Renal cortical epithelial cell (primary cell): Measurements from ENCODE around the gene H2AZ2. TPM values are rescaled to one million over a fixed set of nuclear protein-coding genes. Genes with fewer than 3 reads are reported as not detected.
"Not testable (repeated sequence)": the region's sequence is repeated elsewhere in the genome, so short reads cannot be mapped to it uniquely, and the experiment has no call there.

Experiments
- DNase-seq: peaks from one replicate; pipeline ENCODE4 v3.0.0-alpha.2; 2011; ENCODE audit warnings: low read depth
- total RNA-seq: library from RNA; depleted of rRNA; stranded (reverse); fragments of >200 nt; gene quantifications from 2 replicates; pipeline ENCODE4 v1.2.3, GENCODE V29; 2014

The H2AZ2 gene
- 145 and 168 TPM in 2 replicates for total RNA-seq

DNA sequence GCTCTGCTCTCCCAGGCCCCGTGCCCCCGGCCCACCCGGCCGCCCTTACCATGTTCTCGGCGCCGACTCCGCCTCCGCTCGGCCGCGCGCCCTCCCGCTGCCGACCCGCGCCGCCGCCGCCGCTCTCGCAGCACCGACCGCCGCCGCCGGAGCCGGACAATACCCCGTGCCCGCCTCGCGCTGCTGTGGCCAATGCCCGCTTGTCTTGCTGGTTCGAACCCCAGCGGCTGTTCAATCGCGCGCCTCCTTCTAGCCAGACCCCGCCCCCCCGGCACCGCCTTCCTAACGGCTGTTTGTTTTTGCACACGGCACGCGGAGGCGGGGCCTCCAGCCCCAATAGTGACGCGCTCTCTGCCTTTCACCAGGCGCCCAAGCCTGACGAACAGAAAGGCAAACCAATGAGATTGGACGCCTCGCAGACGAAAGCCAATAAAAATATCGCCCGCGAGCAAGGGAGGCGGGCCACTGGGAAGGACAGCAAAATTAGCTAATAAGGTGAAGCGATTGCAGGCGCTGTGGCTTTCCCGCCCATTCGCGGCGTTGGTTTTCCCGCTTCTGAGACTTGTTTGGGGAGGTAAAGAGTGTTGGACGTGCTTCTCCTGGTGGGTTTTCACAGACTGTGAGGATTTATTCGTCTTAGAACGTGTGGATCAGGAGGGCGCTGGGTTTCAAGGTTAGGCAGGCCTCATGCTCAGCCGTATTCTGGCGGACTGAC is at the start of gene H2AZ2:
Gene H2AZ2, minus strand, starts transcription at position 168 of the 715 bp plus-strand sequence. Its CDS starts 116 bp downstream, at position 52.
- DNase-seq, result peak; percentile 98

DNA sequence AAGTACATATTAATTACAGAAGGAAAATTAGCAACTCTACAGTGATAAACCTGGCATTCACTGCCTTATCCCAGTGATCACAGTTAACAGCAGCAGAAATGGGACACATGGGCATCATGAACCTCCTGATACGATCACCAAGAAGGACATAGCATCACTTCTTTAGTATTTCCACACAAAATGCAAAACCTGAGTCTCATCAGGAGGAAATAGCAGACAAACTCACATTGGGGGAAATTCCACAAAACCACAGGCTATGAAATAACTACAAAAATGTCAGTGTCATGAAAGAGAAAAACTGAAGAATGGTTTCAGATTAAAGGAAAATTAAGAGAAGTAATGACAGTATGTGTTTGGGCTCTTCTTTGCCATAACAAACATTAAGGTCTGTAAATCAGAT is 49.4 kb upstream of the H2AZ2 start:
- DNase-seq, result no peak

DNA sequence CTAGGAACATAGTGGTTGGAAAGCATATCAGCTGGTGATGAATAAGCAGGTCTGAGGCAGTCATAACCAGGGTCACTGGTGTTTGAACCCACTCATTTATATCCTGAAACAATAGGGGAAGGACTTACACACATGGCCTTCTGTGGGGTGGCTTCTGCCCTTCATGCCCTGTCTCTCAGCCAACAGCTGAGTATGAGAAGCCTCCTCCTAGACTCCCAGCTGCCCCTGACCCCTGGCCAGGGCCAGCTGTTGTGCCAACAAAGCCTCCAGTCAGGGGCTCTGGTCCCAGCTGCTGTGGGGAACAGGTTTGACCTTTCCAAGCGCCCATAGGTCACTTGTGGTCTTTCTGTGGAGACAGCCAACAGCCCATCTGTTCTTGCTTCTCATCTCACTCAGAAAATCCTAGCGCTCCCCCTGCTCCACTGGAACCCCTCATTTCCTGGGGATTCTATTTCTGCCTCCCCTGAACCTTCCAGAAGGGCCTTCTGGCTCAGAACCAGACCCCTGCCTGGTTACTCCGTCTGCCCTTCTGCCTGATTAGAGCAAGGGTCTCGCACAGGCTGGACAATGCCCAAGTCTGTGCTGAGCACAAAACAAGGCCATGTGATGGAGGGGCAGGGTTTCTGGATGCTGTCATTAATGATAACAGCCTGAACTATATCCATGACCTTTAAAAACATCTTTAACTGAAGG is 47.1 kb upstream of the H2AZ2 start:
- DNase-seq, result no peak

DNA sequence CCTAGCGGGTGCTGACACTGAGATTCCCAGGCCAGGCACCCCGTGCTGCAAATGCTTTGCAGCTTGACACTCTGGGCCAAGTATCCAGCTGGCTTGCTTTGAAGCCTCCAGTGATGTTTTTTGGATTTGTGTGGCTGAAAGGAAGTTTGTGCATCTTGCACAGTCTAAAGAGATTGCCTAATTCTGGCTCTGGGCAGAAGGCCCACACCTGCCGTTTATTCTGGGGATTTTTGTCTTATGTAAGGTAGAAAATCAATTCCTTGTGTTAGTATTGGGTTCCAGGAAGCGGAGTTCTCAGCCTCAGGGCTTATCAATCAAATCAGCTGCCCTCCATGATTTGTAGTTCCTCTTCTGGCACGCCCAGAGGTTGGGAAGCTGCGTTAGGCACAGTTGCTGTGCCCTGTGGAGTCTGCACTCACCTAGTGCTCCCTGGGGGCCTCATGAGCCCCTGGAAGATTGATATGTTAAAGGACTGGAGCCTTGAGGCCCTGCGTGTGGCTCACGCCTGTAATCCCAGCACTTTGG is 45.9 kb upstream of the H2AZ2 start:
- no peak for DNase-seq

DNA sequence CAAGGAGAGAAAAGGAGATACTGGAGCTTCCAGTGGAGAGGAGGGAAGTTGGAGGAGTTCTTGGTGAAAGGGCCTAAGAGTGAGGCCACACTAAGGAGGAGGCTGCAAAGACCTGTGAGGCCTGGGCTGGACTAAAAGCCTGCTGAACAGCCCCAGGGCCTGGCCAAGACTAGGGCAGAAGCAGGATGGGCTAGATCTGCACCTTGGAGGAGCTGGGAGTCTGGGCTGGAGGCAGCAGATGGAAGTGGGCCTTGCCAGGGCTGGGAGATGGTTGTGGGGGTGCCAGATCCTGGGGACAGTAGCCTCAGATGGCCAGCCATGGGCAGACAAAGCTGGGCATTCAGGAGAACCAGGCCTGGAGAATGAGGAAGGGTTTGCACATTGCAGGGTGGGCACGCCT is 43.9 kb upstream of the H2AZ2 start:
- no peak for DNase-seq

DNA sequence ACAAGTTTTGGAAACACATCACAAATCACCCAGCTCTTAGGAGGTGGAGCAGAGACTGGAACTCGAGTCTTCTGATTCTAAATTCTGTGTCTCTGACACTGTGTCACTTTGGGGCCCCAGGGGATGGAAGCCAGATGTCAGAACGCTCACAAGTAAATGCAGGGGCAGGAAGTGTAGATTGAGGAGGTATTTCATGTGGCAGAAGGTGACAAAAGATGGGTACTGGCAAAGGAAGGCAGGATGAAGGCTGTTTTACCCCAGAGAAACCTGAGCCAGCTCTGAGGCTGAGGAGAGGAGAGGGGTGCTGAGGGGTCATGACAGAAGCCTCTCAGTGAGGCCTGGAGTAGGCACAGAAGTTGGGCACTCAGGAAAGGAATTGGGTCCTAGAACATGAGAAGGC is 43.5 kb upstream of the H2AZ2 start:
- DNase-seq, result no peak

DNA sequence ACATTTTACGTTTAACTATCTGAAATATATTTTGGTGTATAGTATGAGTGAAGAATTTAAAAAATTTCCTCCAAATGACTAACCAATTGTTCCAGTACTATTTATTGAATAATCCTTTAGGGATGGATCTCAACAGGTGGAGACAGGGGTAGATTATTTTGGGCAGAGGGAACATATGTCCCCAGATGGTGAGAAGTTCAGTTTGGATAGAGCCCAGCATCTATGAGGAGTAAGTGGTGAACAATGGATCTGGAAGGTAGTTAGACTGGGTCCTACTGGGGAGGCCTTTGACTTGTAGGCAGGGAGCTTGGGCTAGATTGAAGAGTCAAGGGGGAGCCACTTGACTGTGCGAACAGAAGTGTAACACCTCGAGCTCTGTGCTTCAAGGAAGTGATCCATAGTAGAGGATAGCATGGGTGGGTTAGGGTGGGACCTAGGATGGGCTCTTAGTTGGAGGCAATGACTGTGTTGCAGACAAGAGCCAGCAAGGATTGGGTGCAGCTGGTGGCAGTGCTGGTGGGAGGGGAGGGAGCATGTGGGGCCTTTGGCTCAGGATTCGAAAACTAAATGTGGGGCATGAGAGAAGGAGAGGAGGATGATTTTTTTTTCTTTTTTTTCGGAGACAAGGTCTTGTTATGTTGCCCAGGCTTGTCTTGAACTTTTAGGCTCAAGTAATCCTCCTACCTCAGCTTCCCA is 41.3 kb upstream of the H2AZ2 start:
- no peak for DNase-seq

DNA sequence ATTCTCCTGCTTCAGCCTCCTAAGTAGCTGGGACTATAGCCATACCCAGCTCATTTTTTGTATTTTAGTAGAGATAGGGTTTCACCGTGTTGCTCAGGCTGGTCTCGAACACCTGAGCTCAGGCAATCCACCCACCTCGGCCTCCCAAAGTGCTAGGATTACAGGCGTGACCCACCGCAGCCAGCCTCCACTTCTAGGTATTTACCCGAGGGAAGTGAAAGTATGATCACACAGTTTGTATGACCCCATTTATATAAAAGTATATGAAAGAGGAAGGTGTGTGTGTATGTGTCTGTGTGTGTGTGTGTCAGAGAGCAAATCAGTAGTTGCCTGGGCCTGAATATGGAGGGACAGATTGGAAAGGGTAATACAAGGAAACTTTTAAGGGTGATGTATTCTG is 39.4 kb upstream of the H2AZ2 start:
- no peak for DNase-seq

DNA sequence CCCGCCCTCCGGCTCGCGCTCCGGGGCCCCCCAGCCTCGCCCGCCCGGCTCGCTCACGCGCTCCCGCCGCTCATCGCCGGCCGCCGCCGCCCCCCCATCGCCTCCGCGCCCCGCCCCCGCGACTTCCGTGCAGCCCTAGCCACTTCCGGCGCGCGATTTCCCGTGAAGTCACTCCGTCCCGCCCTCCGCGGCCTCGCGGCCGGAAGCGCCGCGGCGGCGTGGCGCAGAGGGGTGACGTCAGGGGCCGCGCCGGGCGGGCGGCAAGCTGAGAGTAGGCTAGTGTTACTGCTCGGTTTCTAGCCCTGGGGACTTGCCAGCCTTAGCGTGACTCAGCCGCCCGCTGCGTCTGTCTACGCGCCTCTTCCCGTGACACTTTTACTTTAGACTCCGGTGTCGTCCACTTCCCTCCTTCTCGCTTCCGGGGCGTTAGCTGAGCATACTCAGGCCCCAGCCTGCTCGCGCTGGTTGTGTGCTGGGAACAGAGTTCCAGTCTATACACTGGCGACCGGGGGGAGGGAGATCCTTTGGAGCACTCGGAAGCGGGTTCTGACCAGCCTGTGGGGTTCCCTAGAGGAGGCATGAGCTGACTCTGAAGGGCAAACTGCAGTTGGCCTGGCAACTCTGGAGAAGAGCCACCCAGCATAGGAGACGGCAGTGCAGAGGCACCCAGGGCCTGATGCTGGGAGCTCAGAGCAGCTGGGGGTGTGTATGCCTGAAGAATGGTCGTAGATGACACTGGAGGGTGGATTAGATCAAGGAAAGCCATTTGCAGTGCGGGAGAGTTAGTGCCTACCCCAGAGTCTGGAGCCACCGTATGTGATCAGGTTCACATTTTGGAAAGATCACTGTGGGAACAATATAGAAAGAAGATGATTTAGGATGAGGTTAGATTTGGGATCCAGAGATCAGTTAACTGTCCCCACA is 37.8 kb upstream of the H2AZ2 start, which contains the start of gene PURB:
Gene PURB, minus strand, starts transcription at position 137 of the 924 bp plus-strand sequence. CDS start 182 bp downstream, outside the sequence.
- DNase-seq, result peak; percentile 85

DNA sequence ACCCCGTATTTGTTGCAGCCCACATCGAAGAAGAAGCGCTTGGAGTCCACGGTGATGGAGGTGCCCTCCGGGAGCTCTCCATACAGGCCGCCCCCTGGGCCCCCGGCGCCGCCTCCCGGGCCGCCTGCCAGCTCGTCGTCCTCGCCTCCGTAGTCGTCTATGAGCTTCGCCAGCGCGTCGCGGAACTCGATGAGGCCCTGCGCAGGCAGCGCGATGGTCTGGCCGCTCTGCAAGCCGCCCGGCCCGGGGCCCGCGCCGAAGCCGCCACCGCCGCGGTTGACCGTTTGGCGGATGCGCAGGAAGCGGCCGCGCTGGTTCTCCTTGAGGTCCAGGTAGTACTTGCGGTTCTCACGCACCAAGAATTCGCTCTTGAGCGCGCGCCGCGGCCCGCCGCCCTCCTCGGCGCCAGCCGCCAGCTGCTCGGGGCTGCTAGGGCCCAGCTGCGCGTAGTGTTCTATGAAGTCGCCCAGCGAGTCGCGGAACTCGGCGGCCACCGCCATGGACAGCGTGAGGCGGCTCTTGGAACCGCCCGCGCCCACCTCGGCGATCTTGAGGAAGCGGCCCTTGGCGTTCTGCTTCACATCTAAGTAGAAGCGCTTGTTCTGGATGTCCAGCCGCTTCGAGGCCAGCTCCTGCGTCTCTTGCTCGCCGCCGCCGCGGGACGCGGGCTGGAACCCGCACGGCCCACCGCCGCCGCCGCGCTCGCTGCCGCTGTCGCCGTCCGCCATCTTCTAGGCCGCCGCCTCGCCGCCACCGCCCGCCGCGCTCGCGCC is 36.9 kb upstream of the H2AZ2 start:
- peak; percentile 8 for DNase-seq

DNA sequence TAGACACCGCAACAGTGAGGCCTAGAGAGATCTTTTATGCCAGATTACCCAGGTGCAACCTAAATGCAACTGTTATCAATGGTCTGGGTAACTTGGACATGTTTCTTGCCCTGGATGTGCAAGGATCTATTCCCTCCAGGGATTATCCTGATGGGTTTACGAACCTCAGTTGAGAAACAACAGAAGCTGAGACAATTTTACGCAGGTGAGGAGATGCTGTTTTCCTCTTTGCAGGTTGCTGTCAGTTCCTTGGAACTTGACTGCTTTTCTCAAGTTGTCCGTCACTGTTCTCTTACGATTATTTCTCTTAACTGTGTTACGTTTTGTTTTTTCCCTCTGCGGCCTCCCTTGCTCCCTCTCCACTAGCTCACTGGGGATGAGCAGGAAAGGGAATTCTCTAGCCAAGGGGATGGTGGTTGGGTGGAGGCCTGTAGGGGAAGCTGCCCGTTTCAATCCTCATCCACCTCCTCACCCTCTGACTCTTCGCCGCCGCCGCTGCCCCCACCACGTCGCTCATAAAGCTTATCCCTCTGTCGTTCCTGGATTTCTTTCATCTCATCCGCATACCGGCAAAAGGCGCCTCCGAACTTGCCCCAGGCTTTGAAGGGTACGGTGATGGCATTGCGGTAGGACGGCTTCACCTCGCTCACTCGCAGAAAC is 36.2 kb upstream of the H2AZ2 start:
- DNase-seq, result no peak

DNA sequence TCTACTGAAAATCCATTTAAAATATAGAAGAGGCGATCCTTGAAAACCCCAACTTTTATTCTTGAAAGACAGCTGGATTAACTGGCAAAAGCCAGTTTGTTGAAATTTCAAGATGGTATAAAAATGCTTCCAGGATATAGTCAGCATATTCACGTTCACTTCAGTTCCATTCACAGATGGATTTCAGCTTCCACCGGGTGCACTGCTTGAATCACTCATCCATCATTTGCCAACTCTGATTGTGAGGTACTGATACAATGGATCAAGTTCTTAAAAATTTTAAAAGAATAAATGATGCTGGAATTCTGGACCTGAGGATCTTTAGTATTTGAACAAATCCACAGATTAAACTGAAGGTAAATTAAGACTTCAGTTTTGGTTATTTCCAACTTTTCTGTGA is 35.0 kb upstream of the H2AZ2 start:
- DNase-seq, result no peak

DNA sequence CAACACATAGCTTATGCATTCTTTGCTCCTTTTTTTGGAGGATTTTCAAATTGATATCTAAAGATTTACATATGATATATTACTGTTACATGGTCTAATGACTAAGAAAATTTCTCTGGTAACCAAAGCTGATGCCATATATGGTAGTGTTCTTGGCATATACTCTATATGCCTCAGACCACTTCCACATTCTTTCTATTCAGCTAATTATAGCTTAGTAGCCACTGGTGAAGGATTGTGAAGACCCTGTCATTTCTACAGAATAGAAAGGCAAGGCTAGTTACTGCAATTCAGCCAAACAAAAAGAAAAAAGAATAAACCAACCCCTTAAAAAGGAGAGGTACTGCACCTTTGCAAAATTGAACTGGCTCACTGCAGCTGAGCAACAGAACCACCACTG is 33.7 kb upstream of the H2AZ2 start:
- peak; percentile 9 for DNase-seq

DNA sequence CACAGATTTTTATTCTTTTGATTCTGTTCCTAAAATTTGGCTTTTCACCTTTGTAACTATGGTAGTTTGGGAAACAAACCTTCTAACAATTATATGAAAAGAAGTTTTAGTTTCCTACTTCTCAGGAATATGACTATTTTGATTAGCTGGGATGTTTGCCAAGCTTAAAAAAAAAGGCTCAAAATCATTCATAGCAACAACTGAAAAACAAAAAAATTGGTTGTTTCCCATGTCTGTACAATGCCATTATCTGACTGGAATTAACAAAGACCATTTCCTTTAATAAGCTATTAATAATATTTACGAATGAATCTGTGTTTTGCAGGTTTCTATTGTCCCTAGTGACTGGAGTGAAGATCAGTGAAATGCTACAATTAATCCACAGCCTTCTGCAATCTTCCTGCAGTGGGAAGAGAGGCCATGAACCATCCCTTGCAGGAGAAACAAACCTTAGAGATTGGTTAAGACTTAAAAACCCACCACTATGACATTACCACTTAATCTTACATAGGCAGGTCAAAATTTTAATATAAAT is 33.2 kb upstream of the H2AZ2 start:
- DNase-seq, result no peak

DNA sequence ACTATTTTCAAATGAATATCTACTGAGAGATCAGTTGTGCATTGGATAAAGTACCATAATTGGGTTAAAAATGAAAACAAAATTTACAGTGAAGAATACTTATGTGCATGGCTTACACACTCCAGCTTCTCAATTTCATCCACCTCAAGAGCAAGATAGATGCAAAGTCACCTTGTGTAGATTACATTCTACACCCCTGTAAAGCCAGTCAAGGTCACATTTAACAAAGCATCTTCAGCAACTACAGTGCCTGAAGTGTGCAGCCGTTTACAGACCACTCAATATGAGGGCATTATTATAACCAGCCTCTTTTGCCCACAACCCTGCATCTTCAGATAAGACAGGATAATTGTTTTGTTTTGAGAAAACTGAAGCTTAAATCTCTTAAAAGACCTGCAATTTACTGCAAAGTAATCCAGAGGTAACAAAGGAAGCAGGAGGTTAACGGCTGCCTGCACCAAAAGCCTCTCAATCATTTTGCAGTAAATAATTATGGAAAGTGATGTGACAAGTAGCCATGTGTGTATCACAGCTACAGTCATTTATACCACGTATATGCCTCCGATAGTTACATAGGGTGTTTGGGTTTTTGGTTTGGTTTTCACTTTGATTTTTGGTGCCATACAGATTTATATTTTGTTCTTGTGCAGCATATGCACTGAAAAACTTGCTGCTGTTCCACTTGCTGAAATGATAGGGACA is 32.6 kb upstream of the H2AZ2 start:
- no peak for DNase-seq

DNA sequence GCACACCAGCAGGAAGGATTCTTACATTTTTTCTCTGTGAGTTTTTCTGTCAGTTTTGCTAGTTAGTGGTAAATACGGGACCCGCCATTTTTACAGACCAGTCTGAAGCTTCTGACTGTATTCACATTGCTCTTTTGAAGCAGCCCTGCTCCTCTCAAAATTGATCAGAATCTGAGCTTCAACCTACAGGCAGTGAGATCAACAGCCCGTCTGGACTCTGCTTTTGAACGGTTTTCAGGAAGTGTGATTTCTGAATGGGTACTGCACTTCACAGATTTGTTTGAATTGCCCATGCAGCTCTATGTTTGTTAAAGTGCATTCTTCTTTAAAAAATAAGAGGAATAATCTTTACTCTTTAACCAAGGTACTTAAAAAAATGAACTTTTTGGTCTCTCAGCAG is 28.5 kb upstream of the H2AZ2 start:
- no peak for DNase-seq

DNA sequence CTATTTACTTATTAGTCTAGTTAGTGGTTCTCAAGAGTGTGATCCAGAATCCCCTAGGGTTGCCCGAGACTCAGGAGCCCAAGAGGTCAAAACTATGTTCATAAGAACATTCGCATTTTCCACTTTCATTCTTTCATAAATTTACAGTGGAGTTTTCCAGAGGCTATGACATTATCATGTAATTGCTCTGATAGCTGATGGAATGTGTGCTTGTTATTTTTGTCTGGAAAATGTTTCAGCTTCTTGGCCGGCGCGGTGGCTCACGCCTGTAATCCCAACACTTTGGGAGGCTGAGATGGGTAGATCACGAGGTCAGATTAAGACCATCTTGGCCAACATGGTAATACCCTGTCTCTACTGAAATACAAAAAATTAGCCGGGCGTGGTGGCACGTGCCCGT is 27.4 kb upstream of the H2AZ2 start:
- DNase-seq, result no peak

DNA sequence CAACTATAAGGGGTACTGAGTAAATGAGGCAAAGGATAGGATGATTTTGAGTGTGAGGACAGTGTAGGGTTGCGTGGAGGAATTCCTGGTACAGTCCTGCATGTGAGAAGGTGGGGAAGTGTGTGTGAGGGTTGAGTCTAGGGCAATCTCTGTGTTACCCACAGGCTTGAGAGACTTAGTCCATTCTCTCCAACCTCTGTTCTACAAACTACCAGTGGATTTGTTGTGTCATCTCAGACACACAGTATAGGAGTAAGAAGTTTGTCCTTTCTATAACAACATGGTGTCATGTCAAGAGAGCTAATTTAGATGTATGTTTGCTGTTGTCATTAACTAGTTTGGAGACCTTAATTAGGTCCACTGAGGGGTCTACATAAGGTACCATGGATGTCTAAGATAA is 24.9 kb upstream of the H2AZ2 start:
- DNase-seq, result no peak

DNA sequence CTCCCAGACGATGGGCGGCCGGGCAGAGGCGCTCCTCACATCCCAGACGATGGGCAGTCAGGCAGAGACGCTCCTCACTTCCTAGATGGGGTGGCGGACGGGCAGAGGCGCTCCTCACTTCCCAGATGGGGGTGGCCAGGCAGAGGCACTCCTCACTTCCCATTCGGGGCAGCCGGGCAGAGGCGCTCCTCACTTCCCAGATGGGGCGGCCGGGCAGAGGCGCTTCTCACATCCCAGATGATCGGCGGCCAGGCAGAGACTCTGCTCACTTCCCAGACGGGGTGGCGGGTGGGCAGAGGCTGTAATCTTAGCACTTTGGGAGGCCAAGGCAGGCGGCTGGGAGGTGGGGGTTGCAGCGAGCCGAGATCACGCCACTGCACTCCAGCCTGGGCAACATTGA is 24.0 kb upstream of the H2AZ2 start:
- not testable (repeated sequence) for DNase-seq
